GM18861 (cell line): Measurements from ENCODE around the gene NACAD.
A peak's percentile ranks its signal among the peaks of the same experiment; 100 is the strongest.

ENCODE experiments used
- ATAC-seq: cut with Tn5 transposase; IDR thresholded peaks from one replicate; pipeline ENCODE4 v1.9.1; 2021; ENCODE audit not compliant: unreplicated experiment

Gene NACAD, protein sequence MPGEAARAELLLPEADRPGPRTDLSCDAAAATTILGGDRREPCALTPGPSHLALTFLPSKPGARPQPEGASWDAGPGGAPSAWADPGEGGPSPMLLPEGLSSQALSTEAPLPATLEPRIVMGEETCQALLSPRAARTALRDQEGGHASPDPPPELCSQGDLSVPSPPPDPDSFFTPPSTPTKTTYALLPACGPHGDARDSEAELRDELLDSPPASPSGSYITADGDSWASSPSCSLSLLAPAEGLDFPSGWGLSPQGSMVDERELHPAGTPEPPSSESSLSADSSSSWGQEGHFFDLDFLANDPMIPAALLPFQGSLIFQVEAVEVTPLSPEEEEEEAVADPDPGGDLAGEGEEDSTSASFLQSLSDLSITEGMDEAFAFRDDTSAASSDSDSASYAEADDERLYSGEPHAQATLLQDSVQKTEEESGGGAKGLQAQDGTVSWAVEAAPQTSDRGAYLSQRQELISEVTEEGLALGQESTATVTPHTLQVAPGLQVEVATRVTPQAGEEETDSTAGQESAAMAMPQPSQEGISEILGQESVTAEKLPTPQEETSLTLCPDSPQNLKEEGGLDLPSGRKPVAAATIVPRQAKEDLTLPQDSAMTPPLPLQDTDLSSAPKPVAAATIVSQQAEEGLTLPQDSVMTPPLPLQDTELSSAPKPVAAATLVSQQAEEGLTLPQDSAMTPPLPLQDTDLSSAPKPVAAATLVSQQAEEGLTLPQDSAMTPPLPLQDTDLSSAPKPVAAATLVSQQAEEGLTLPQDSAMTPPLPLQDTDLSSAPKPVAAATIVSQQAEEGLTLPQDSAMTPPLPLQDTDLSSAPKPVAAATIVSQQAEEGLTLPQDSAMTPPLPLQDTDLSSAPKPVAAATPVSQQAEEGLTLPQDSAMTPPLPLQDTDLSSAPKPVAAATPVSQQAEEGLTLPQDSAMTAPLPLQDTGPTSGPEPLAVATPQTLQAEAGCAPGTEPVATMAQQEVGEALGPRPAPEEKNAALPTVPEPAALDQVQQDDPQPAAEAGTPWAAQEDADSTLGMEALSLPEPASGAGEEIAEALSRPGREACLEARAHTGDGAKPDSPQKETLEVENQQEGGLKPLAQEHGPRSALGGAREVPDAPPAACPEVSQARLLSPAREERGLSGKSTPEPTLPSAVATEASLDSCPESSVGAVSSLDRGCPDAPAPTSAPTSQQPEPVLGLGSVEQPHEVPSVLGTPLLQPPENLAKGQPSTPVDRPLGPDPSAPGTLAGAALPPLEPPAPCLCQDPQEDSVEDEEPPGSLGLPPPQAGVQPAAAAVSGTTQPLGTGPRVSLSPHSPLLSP (N-terminal part only)

DNA sequence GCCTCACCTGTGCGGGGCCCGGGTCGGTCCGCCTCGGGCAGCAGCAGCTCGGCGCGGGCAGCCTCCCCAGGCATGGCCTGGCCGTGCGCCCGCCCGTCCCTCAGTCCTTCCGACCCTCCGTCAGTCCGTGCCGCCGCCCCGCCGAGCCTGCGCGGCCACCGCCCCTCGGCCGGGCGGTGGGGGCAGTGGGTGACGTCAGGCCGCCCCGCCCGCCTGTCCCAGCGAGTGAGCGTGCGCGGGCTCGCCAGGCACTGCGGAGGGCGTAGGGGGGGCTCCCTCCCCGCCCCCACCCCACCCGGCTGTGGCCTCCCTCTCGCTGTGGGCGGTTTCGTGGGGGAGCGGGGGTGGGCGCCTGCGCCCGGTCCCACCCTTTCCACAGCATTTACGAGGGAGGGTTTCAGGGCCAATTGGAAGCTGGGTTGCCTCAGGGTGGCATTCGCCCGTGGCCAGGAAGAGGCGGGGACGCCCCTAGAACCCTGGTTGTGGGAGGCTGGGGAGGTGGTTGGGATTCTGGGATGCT lies at the start of gene NACAD:
Gene NACAD (minus strand): TSS at position 149 of the 520 bp plus-strand sequence. CDS start 75 bp downstream, at position 74.
- ATAC-seq, result no peak

DNA sequence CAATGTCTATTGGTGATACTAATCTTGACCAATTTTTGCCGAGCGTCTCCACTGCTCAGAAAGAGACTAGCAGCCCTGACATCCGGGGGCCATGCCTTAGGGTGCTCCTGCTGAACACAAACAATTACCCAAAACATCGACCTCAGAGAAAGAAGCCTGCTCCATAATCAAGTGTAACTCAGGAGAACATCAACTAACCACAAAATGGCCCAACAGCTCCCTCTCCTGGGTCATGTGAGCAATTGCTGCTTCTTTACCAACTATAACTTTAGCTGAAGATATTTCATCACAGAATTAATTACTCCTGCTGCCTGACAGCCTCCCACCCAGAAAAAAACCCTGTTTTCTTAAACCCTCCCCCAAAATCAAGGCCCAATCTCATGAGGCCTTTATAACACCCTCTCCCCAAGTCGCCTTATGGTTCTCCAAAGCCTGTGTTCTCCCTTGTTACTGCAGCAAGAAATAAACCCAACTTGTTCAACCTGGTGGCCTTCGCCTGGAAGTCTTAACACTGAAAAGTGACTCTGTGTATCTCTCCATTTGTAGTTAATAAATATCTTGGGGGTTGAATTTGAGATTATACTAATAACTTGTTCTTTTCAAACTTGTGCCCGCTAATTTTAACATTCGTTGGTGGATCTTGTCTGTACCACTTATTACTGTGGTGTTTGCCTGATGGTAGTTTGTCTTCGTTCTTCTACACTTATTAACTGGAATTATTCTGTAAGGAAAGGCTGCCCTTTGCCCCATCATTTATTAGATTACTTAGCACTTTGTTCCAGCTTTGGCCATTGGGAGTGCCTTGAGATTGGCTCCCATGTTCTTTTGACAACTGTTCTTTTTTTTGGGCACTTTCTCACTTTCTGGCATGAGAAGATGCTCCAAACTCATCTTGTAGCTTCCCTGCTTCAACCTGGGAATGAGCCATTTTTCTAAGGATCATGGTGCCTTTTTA lies 47.6 kb upstream of the NACAD start:
- peak; percentile 52 for ATAC-seq

DNA sequence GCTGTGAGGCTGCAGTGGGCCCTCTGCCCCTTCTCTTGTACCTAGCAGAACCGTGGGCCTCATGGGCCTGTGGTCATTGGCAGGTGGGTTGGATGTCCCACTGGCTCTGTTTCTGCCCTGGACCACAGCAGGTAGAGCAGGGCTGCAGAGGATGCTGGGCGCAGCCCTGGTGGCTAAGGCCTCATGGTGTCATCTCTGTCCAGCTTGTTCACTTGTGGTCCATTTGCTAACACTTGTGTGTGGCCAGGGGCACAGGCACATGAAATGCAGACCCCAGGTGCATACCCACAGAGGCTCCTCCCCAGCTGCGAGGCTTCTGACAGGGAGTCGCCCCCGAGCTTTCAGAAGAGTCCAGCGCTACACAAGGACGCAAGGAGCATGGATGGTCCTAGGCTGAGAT lies 45.1 kb upstream of the NACAD start:
- no peak for ATAC-seq

DNA sequence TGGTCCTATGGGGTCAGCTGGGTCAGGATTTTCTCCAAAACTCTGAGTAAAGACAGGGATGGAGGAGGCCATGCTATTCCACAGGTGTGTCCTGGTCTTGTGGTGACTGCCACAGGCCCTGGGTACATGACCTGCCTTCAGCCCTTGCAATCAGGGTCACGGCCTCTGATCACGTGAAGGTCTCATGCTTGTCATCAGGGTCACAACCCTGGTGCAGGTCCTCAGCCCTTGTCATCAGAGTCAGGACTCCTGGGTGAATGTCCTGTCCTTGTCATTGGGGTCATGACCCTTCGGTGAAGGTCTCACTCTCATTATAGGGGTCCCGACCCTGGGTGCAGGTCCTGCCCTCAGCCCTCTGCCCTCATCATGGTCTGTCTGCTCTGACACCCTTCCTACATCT lies 44.6 kb upstream of the NACAD start:
- ATAC-seq, result no peak

DNA sequence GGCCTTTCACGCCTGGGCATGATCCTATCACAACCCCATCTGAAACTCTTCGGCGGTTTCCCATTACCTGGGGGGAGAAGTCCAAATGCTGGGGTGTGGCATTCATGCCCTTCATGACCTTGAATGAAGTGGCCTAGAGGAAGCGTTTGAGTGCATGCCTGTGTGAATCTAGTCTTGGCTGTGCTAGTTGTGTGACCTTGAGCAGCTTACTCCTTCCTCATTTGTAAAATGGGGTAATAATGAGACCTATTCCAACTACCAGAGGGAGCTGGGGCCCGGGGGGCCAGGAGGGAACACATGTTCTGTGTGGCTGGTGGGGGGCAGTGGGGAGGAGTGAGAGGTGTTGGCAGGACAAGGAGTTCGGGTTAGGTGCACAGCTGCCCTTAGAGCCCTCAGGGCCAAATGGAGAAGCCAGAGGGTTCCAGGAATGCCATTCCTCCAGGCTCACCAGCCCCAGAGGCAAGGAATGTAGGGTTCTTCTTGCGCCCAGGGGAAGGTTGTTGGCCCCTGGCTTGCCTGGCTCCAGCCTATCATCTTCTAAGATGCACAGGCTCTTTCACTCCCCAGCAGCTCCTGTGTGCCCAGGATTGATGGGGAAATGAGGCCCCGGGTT lies 44.0 kb upstream of the NACAD start:
- no peak for ATAC-seq

DNA sequence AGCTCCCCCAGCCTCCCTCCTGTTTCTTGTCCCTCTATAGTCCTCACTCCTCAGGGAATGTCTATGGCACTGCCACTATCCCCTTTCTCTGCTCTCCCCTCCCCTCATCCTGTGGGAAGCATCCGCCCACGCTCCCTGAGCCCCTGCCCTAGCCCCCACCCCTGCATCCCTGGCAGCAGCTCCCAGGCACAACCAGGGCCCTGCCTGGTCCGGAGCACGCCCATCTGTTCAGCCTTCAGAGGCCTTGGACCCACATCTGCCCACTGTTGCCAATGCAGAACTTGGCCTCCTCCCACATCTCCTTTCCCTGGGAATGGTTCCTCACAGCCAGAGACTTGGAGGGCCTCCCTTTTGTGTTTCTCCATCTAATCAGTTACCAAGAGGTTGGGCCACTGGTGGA lies 43.1 kb upstream of the NACAD start:
- no peak for ATAC-seq

DNA sequence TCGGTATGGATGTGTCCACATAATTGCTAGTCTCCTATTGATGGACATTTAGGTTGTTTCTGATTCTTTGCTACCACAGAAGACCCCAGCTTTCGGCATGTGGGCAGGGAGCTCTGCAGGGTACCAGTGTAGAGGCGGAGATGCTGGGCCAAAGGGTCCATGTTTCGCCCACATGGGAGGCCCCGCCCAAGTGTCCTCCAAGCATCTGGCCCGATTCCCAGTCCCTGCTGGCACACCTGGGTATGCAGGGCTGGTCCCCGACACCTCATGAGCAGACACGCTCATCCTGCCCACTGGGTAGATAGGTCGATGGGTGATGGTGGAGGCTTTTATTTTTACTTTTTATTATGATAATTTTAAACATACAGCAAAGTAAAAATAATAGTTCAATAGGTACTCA lies 42.1 kb upstream of the NACAD start:
- ATAC-seq, result no peak

DNA sequence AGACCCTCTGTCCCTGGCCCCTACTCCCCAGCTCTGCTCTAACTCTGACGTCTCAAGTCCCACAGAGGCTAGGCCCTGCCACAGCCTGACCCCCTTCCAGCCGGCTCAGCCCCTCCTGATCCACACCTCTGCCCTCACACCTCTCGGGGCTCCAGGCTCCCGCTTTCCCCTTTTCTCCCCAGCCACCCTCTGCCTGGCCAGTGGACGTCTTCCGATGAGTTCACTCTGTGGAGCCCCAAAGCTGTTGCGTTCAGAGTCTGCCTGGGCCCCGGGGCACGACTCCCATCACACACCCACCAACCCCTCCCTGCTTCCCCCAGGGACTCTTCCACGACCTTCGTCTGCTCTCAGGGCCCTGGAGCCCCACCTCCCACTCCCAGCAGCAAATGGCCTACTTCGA lies 41.1 kb upstream of the NACAD start:
- no peak for ATAC-seq

DNA sequence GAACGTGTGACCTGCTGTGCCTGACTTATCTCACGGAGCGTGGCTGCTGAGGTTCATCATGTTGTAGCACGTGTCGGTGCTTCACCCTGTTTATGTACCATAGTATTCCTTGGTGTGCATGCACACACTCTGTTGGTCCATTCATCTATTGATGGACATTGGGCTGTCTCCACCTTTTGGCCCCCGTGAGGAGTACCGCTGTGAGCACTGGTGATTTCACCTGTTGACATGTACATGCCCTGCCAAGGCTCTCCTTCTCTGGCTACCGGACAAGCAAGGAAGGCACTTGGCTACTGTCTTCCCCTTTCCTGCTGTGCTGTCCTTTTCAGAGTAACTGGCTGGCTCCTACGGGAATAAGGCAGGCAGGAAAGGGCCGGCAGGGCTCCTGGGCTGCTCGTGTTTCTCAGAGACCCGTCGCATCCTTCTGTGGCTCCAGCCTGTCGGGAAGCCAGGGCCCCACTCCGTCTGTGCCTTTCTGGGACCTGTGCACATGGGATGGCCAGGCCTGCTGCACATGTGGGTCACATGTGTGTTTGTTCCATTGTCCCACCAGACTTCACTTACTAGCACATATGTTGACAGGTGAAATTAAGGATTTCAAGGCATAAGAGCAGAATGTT lies 40.5 kb upstream of the NACAD start:
- ATAC-seq, result no peak

DNA sequence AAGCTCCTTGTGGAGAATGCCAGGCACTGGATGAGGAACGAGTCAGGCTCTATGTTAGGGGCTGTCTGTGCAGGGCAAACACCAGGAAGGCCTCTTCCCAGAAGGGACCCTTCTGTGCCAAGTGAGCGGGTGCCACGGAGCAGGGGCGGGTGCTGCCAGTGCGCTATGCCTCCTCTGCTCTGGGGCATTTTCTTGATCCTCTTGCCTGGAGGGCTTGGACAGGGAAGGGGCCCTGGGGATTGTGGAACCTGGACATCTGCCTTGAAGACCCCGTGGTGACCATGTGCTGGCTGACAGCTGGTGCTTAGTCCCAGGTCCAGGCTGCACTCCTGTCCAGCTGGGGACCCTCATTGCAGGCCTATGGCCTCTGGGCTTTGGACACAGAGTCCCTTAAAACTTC lies 38.2 kb upstream of the NACAD start:
- ATAC-seq, result no peak

DNA sequence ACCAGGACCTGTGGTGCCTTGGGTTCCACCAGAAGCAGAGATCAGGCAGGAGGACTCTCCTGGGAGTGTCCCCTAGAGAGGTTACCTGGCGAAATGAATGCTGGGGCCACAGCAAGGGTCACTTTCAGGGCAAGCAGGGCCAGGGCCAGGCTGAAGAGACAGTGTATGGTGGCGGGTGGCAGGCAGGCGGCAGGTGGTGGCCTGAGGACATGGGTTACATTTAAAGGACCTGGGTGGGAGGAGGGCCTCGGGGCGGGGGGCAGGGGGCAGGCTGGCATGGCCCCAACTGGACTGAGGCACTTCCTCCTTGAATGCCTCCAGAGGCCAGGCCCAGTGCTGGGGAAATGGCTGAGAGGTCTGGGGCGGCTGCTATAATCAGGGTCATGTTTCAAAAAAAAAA lies 37.4 kb upstream of the NACAD start:
- no peak for ATAC-seq

DNA sequence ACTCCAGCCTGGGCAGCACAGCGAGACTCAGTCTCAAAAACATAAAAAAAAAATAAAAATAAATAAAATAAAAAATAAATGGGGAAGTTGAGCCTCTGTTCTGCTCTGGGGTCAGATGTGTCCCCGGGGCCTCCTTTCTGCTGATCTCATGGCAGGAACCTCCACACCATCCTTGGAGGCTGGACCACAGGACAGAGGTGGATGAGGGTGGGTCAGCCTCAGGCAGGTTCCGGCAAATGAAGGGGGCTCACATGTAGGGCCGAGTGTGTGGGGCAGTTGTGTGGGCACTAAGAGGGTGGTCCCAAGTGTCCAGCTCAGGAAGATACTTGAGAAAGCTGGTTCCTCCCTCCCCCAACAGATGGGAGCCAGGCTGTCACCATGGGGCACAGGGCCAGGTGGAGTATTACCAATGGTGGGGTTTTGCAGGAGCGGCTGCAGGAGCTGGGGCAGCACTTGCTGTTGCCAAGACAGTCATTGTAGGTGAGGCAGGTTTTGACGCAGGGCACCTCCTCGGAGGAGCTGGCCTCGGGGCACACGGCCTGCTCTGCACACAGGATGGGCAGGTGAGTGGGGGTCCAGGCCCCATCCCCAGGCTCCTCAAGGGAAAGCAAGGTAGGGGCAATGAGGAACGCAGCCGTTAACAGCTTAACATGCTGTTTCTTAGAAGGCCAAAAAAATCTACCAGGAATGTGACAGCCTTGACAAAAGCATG lies 36.6 kb upstream of the NACAD start:
- no peak for ATAC-seq

DNA sequence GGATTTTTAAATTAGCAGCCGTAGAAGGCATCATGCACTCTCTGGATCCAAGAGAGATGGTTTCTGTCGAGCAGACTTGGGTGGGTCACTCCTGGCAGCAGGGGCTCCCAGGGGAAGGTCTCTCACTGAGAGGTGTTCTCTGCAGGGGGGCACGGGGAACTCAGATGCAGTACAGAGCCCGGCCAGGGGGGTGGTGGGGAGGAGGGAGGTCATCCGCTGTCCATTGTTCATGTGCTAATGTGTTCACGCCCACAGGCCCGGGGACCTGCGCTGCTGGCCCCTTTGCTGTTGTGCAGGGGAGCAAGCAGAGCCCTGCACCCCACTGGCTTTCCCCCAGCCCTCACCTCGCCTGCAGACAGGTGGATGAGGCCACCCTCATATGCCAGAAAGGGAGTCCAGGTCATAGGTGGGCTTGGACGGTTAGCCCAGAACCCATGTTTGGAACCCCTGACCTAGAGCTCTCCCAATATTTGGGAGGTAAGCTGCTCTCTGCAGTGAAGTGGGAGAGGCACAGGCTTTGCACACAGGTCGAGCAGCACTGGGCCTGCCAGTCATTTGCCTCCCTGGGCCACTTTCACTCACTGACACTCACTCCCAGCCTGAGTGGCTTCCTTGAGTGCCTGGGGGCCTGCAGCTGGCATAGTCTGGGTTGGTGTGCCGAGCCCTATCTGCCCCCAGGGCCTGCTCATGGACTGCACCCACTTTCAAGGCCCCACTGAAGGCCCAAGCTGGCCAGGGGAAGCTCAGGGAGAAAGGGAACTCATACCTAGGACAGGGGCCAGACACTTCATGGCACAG lies 35.3 kb upstream of the NACAD start:
- no peak for ATAC-seq

DNA sequence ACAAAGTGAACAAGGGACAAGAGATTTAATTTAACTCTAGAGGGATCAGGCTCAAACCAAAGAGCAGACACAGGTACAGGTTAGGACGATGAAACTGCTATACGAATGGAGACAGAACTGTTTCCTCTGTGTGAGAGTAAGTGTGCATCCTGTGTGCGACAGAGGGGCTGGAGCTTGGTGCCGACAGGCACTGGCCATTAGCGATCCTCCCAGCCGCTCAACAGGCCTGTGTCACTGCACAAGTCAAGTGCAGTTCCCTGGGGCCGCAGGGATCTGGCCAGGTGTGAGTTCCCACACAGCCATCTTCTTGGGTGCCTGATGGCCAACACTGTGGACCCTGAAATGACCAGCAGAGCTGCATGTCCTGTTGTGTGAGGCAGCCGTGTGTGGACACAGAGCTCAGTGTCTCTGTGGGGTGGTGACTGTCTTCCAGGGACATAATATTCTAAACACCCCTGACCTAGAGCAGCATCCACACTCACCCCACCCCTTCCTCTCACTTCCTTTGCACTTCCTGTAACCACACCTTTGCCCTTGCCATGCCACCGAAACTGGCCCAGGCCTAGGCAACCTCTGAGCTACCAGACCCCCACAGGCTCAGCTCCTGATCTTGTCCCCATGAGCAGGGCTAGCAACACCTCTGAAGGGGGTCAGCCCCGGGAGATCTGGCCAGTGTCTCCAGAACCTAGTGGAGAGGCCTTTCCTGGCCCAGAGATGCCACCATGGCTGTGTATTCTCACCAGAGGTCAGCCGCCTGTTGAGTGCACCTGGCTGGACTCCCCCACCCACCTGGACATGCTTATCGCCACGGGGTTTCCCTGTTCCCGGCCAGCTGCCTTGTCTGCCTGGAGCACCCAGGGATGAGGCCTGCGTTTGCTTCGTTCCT lies 34.4 kb upstream of the NACAD start:
- no peak for ATAC-seq

DNA sequence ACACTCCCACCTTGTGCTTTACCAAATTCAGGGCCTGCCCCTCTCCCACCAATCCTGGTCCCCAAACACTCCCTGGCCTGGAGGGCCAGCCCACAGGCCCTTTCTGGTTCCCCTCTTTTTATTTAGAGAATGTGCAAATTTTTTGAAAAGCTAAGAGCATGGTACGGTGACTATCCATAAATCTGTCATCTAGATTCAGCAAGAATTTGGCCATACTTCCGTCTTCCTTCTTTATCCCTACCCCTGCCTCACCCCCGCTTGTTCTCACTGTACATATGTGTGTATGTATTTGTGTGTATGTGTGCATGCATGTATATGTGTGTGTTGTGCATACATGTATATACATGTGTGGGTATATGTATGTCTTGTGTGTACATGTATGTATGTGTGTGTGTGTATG lies 30.8 kb upstream of the NACAD start:
- ATAC-seq, result no peak

DNA sequence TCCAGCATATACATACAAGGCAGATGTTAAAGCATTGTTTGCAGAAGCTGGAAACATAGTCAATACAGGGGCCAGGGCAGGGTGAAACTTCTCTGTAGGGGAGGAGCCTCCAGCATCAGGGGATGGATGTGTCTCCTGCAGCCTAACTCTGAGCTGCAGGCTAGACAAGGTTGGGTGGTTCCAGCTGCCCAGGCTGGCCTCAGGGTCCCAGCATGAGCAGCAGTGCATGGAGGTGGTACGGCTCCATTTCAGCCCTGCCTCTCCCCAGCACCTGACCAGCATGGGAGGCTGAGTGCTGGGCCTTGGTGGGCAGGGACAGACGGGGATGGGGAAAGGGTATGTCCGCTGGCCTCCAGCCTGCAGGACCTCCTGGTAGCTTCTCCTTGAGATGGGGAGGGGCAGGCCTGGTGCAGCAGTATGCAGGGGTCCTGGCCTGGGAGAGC lies 30.1 kb upstream of the NACAD start:
- ATAC-seq, result no peak

DNA sequence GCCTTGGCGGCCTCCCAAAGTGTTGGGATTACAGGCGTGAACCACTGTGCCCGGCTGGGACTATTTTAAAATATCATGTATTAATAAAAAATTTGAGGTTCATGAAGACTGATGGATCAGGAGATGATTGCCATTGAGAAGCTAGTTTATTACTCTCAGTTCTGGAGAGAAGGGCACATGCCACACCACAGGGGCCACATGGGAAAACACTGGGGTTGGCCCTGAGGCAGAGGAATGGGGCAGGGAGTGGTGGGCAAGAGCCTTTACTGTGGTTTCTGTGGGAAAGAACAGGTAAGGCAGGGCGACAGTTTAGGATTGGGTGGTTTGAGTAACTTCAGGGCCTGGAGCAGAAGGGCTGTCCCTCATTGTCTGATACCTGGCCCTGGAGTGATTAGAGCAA lies 29.5 kb upstream of the NACAD start:
- no peak for ATAC-seq
